Skeletal muscle cell (primary cell): ENCODE data around the gene ZMYND19.
"Not testable (repeated sequence)": the region's sequence is repeated elsewhere in the genome, so short reads cannot be mapped to it uniquely, and the experiment has no call there.

Experiments
- DNase-seq: peaks from one replicate; pipeline ENCODE4 v3.0.0-alpha.2; 2010; ENCODE audit warnings: low read depth
- H3K4me3 ChIP-seq: 2 replicates; pipeline ENCODE4 v1.5.1; 2011; ENCODE audit warnings: low read depth, mild to moderate bottlenecking, control low read depth, low read length, moderate library complexity

ZMYND19 gene

GRCh38 chr9:137542486-137542885 lies 47.8 kb downstream of the ZMYND19 start:
- no peak overlapping the region for H3K4me3 ChIP-seq
- no peak for DNase-seq

GRCh38 chr9:137540536-137540935 lies 49.8 kb downstream of the ZMYND19 start:
- DNase-seq: no peak
- H3K4me3 ChIP-seq: no peak overlapping the region

DNA sequence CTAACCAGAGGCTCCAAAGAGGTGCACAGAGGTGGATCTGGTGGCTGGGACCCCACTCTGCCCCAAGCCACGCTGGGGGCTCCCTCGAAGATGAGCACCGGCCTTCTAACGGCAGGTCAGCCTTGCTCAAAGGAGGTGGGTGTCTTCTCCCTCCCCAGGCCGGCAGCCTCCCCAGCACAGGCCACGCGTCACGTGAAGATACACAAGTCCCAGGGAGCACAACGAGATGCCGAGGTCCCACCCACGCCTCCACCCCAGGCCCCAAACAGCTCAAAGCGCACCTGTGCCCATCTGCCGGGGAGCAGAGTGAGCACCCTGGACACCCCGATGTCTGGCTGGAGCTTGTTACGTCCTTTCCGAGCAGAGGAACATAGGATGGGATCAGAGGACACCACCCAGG lies 52.3 kb downstream of the ZMYND19 start:
- no peak for DNase-seq
- no peak overlapping the region for H3K4me3 ChIP-seq

DNA sequence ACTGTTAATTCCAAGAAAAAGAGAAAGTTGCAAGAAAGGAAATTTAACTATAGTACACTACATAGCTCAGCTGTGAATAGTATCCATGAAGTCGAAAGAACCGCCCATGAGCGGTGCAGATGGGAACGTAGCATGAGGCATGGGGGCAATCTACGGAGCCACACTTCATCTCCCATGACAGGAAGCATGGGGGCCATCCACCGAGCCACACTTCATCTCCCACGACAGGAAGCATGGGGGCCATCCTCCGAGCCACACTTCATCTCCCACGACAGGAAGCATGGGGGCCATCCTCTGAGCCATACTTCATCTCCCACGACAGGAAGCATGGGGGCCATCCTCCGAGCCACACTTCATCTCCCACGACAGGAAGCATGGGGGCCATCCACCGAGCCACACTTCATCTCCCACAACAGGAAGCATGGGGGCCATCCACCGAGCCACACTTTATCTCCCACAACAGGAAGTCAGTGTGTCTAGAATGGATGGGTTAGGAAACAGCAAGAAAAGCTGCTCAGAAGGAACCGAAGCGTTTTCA lies 53.6 kb downstream of the ZMYND19 start:
- H3K4me3 ChIP-seq, DNase-seq: not testable (repeated sequence)

GRCh38 chr9:137535120-137535428 lies 55.2 kb downstream of the ZMYND19 start:
- DNase-seq: no peak
- no peak overlapping the region for H3K4me3 ChIP-seq

DNA sequence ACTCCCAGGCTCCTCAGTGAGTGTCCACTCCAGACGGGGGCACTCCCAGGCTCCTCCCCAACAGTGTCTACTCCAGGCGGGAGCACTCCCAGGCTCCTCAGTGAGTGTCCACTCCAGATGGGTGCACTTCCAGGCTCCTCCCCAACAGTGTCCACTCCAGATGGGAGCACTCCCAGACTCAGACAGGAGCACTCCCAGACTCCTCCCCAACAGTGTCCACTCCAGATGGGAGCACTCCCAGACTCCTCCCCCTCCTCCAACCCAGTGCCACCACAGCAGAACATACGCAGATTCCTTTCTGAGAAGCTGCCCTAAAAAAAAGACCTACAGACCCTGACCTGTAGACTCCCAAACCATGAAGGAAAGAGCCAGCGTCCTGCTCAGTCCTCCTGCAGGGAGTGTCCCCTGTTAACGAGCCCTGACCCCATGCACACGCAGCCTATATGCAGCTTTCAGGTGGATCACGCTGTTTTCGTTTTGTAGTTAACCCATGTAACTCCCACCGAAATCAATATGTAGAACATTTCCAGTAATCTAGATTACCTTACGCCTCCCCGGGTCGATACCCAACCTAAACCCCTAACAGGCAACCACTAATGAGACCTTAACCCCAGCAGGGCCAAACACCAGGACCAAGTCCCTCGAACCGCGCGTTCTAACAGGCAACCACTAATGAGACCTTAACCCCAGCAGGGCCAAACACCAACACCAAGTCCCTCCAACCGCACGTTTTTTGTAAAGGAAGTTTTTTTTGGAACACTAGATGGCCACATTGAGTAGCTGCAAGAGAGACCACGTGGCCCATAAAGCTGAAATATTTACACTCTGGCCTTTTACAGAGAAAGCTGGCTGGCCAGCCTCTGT lies 55.8 kb downstream of the ZMYND19 start:
- H3K4me3 ChIP-seq: no peak overlapping the region
- DNase-seq: no peak

DNA sequence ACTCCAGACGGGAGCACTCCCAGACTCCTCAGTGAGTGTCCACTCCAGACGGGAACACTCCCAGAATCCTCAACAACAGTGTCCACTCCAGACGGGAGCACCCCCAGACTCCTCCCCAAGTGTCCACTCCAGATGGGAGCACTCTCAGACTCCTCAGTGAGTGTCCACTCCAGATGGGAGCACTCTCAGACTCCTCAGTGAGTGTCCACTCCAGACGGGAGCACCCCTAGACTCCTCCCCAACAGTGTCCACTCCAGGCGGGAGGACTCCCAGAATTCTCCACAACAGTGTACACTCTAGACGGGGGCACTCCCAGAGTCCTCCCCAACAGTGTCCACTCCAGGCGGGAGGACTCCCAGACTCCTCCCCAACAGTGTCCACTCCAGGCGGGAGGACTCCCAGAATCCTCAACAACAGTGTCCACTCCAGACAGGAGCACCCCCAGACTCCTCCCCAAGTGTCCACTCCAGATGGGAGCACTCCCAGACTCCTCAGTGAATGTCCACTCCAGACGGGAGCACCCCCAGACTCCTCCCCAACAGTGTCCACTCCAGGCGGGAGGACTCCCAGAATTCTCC lies 57.3 kb downstream of the ZMYND19 start:
- not testable (repeated sequence) for DNase-seq, H3K4me3 ChIP-seq
